HG03460 (cell line): ENCODE measurements around the gene CFAP58.
A peak's percentile ranks its signal among the peaks of the same experiment; 100 is the strongest.

Source experiments
- ATAC-seq: cut with Tn5 transposase; IDR thresholded peaks from one replicate; pipeline ENCODE4 v1.9.1; 2021; ENCODE audit not compliant: unreplicated experiment

The CFAP58 gene

GRCh38 chr10:104321725-104322415, 31.8 kb upstream of the CFAP58 start:
- no peak for ATAC-seq

GRCh38 chr10:104322416-104322782, 31.2 kb upstream of the CFAP58 start:
- ATAC-seq, result peak; percentile 36

DNA sequence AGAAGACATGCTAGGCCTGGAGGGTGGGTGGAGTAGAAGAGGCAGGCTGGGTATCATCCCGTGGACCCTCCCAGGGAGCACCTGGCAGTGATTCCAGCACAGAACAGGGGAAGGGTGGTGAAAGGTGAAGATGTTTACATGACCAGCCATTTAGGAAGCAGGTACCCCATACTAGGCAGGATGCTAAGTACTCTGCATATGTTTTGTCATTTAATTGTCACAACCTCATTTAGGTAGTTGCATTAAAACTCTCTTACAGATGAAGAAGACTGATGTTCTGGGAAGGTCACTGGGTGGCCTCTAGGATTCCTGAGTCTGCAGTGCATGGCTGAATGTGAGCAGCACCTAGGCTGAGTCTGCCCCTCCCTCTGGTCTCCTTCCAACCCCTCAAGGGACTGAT, 30.5 kb upstream of the CFAP58 start:
- no peak for ATAC-seq

- ATAC-seq, result no peak
Measured at GRCh38 chr10:104323760-104324201, 29.9 kb upstream of the CFAP58 start.

- no peak for ATAC-seq
Measured at GRCh38 chr10:104324221-104324686, 29.4 kb upstream of the CFAP58 start.

GRCh38 chr10:104324931-104325330, 28.7 kb upstream of the CFAP58 start:
- no peak for ATAC-seq

- ATAC-seq, result no peak
Measured at GRCh38 chr10:104325436-104326435, 27.9 kb upstream of the CFAP58 start.

DNA sequence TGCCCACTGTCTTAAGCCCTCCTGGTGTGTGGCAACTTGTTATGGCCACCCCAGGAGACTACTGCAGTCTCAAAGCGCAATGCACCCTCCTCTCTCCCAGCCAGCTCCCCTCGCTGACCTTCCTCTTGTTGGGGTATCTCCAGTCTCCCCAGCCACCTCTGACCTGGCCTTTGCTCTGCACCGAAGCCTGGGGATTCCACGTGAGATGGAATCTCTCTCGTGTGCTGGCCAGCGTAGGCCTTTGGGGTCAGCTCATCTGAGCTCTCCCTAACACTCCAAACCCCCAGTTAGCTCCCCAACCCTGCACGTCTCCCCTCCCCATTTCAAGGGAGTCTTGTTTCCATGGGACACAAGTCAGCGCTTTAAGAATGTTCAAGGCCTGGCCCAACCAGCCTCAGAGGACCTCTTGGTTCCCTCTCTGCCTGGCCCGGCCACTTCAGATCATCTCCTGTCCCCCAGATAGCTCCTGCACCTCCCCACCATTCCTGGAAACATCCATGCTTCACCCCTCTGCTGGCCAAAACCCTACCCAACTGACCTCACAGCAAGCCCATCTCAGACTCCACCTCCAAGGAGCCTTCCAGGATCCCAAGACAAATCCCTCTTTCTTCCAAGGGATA, 26.5 kb upstream of the CFAP58 start:
- ATAC-seq, result no peak

DNA sequence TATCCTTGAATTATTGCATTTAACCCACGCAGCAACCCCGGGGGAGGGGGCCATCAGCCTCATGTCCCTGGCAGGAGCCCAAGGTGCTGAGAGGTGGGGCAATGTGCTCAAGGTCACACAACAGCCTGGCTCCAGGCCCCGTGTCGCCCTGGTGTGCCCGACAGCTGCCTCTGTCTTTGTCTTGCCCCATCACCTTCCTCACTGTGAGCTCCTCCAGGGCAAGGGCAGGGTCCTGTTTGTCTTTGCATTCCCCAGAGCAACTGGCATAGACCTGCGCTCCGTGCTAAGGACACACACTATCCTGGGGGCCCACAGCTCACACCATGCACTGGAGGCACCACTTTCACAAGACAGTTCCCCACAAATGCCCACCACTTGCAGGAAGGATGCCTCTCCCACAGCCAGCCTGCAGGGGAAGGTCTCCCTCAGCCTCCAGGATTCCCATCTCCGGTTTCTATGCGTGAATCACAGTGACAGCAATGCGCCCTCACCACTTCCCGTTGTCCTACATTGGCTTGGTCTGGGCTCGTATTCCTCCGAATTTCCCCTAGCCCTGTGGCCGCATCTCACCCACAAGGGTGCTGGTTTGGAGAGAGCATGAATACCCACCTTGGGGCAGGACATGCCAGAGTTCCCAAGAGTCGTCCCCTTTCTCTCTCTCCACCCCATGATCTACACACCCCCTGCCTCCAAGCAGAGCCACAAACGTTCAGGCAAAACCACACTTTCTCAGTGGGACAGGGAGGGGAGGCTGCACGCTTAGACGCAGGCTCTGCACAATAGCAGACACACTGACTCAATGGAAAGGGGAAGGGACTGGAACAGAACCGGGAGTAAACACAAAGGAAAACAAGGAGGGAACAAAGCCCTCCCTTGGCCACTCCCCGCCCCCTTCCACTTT, 25.6 kb upstream of the CFAP58 start:
- no peak for ATAC-seq

DNA sequence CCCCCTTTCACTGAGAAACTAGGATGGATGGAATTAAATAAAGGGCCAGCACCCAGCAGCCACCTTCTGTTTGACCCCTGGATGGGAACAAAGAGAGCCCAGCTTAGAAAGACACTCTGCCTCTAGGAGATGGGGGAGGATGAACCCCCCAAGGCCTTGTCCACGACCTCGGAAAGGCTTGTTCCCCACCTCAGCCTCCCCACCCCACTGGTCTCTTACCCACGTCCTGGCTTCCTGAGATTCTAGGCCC, 25.1 kb upstream of the CFAP58 start:
- peak; percentile 10 for ATAC-seq

- ATAC-seq, result peak; percentile 48
Measured at GRCh38 chr10:104328896-104329710, 24.5 kb upstream of the CFAP58 start.

- ATAC-seq, result no peak
Measured at GRCh38 chr10:104329735-104330134, 23.9 kb upstream of the CFAP58 start.

- no peak for ATAC-seq
Measured at GRCh38 chr10:104330168-104331110, 23.2 kb upstream of the CFAP58 start.

DNA sequence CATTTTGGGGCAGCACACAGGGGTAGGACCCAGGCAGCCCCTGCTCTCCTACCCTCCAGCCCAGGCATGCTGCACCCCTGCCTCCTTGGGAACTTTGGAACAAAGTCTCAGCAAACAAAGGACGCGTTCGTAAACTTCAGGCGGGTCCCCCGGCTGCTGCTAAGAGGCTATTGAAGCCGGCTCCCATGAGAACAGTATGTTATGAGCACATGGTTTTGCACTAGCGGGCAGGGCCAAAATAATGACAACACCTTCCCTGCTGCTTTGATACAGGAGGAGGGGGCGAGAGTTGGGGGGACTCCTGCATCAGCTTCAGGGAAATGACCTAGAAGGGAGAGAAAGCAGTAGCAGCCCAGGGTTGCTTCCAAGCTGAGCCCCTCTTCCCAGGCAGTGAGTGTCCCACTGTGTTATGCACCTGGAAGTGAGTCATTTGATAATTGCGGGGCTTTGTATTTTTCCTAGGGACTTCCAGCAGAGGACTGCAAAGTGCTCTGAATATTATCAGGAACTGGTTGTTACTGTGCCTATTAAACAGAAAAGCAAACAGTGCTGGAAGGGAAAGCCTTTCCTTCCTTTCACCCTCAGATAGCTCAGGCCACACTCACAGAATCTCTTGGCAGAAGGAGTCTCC, 22.3 kb upstream of the CFAP58 start:
- ATAC-seq, result no peak

DNA sequence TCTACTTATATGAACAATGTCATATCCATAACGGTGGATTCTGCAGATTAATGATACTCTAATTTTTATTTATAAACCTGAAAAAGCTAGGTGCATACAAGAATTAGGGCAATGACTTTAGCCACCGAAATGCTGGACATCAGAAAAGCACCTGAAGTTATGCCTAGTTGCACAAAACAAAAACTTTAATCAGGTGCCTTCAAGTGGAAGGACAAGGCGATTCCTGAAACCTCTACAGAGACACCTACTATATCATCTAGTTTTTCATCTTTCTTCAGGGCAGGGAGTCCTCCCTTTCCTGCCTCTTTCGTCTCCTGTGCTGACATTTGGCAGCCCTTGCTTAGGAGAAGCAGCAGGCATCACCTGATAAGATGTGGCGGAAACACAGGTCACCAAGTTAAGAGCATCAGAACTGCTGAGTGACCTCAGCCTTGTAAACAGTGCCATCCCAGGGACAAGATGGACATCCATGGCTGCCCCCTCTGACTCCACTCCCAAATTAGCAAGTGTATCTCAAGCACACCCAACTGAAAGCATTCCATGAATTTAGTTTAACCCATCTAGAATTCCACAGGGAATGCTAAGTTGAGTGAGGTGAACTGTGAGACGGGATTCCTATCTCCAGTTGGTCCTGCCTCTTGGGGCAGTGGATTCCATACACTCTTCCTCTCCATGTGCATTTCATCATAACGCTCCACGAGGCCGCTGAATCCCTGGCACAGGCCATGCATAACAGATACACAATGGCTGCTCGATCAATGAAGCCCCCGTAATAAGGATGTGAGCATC, 21.2 kb upstream of the CFAP58 start:
- no peak for ATAC-seq

DNA sequence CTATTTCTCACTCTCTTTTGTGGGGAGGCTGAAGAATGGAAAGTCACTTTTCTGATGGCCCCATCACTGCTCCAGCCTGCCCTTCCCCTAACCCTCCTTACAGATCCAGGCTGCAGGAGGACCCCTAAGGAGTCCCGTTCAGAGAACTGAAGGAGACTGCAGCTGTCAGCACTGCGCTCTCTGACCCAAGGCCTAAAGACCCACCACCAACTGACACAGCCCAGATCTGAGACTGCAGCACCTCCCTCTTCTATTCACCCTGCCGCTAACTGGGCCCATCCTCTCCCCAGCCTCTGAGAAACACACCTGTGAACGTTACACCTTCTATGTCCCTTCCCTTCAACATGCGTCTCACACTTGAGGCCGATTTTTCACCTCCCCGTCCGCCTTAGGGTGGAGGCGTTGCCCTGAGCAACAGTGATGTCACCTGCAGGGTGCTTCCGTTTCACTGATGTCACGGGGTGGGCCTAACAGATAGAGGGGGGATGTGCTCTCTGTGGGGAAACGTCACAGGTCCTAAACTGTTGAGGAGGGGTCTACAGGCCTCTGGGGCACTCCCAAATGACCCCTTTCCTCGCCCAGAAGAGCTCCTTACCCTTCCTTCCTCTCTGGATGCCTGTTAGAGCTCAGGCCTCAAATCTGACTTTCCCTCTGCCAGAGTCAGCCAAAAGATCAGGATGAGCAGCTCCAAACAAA, 20.5 kb upstream of the CFAP58 start:
- ATAC-seq, result no peak
